ENCODE results near the gene THOC2. TPM values are rescaled to one million over a fixed set of nuclear protein-coding genes. Genes with fewer than 3 reads are reported as not detected.
"Not testable (repeated sequence)": the region's sequence is repeated elsewhere in the genome, so short reads cannot be mapped to it uniquely, and the experiment has no call there.

Gene THOC2
- total RNA-seq, 2 experiments from 2014 or later: 61.1 to 62.8 TPM

DNA sequence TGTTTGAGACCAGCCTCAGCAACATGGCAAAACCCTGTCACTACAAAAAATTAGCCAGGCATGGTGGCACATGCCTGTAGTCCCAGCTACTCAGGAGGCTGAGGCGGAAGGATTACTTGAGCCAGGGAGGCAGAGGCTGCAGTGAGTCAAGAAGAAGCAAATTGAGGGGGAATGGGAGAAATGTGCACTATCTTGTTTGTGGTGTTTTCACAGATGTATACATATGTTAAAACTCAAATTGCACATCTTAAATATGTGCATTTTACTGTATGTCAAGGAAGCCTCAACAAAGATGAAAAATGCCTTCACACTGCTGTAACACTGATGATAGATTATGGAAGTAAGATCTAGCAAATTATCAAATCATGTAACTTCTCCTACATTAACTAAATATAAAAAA is 44.3 kb downstream of the THOC2 start:
- H3K27ac Mint-ChIP-seq: no peak overlapping the region
- DNase-seq (no peak), ATAC-seq (ENCODE audit: poor library complexity) (no peak)
- intact Hi-C loops (cut with DNase I, micrococcal nuclease): no loop called here
- H3K4me3 Mint-ChIP-seq: no peak overlapping the region
- Histone ChIP-seq H3K4me1 (ENCODE audit: insufficient read depth, low read length) (no peaks in the 10 kb centered on the region), H3K27ac (ENCODE audit: low read depth in 1 of 2, low read length in 2 of 2) (no peak overlapping the region), H3K27me3 (ENCODE audit: control insufficient read depth in 1 of 2, insufficient read depth in 2 of 2, low read length in 2 of 2) (no peaks in the 10 kb centered on the region), H3K4me3 (ENCODE audit: low read length) (no peak overlapping the region), H3K9me3 (ENCODE audit: control insufficient read depth in 1 of 2, insufficient read depth in 1 of 2, low read length in 2 of 2) (no peaks in the 10 kb centered on the region), H3K36me3 (ENCODE audit: insufficient read depth, low read length) (peaks cover 26% of the 10 kb centered on the region)
- no peaks in the 10 kb centered on the region for H3K27me3 Mint-ChIP-seq
- H3K9me3 Mint-ChIP-seq: no peaks in the 10 kb centered on the region
- peaks cover 62% of the 10 kb centered on the region for H3K36me3 Mint-ChIP-seq (ENCODE audit: low read depth)
- TF ChIP-seq, protein P1, sequence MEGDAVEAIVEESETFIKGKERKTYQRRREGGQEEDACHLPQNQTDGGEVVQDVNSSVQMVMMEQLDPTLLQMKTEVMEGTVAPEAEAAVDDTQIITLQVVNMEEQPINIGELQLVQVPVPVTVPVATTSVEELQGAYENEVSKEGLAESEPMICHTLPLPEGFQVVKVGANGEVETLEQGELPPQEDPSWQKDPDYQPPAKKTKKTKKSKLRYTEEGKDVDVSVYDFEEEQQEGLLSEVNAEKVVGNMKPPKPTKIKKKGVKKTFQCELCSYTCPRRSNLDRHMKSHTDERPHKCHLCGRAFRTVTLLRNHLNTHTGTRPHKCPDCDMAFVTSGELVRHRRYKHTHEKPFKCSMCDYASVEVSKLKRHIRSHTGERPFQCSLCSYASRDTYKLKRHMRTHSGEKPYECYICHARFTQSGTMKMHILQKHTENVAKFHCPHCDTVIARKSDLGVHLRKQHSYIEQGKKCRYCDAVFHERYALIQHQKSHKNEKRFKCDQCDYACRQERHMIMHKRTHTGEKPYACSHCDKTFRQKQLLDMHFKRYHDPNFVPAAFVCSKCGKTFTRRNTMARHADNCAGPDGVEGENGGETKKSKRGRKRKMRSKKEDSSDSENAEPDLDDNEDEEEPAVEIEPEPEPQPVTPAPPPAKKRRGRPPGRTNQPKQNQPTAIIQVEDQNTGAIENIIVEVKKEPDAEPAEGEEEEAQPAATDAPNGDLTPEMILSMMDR (IDR thresholded peaks at IDR 0.05): no peak
- CTCF ChIA-PET: no interaction called here
- H3K4me1 Mint-ChIP-seq (ENCODE audit: low read depth): no peaks in the 10 kb centered on the region
- POLR2A ChIA-PET: no interaction called here

DNA sequence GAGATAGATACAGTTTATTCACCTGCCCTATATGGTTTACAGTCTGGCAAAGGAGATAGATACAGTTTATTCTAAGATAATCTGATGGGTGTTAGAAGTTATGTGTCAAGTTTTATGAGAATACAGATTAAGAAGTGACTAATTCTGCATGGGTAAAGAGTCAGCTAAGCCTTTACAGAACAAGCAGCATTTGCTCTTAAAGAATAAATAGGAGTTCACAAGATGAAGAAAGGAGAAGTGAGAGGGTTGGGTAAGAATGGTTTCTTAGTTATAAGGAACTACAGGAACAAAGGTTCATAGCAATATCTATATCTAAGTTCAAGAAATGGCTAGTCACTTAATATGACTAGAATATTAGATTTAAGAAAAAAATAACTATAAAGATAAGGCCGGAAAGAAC is 47.6 kb downstream of the THOC2 start:
- Histone ChIP-seq H3K9me3 (ENCODE audit: control insufficient read depth in 1 of 2, insufficient read depth in 1 of 2, low read length in 2 of 2) (no peaks in the 10 kb centered on the region), H3K4me3 (ENCODE audit: low read length) (no peak overlapping the region), H3K4me1 (ENCODE audit: insufficient read depth, low read length) (no peaks in the 10 kb centered on the region), H3K36me3 (ENCODE audit: insufficient read depth, low read length) (peaks cover 29% of the 10 kb centered on the region), H3K27ac (ENCODE audit: low read depth in 1 of 2, low read length in 2 of 2) (no peak overlapping the region), H3K27me3 (ENCODE audit: control insufficient read depth in 1 of 2, insufficient read depth in 2 of 2, low read length in 2 of 2) (no peaks in the 10 kb centered on the region)
- ATAC-seq (ENCODE audit: poor library complexity): no peak
- Mint-ChIP-seq H3K27me3 (no peaks in the 10 kb centered on the region), H3K36me3 (ENCODE audit: low read depth) (peaks cover 77% of the 10 kb centered on the region), H3K4me1 (ENCODE audit: low read depth) (no peaks in the 10 kb centered on the region), H3K9me3 (no peaks in the 10 kb centered on the region), H3K27ac (no peak overlapping the region), H3K4me3 (no peak overlapping the region)
- TF ChIP-seq, protein P1 (IDR thresholded peaks at IDR 0.05): no peak
- POLR2A ChIA-PET: no interaction called here
- peak in 2 of 14 experiments; percentile 1 to 4 for DNase-seq
- intact Hi-C loops (cut with DNase I, micrococcal nuclease): no loop called here
- CTCF ChIA-PET: no interaction called here

DNA sequence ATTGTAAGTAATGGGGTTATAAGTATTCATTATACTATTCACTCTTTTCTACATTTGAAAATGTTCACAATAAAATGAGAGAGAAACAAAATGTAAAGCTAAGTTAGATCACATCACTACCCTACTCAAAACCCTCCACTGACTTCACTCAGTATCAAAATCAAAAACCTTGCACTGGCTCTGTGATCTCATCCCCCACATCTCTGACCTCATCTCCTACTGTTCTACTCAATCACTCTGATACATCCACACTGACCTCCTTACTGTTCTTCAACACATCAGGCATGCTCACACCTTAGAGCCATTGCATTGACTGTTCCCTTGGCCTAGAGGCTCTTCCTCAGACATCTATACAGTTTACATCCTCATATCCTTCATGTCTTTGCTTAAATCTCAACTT is 50.7 kb downstream of the THOC2 start:
- no peaks in the 10 kb centered on the region for H3K27me3 Mint-ChIP-seq
- no peaks in the 10 kb centered on the region for H3K9me3 Mint-ChIP-seq
- ChIA-PET POLR2A (no interaction called here), CTCF (no interaction called here)
- Histone ChIP-seq H3K4me3 (ENCODE audit: low read length) (no peak overlapping the region), H3K36me3 (ENCODE audit: insufficient read depth, low read length) (peaks cover 27% of the 10 kb centered on the region), H3K27ac (ENCODE audit: low read depth in 1 of 2, low read length in 2 of 2) (no peak overlapping the region), H3K9me3 (ENCODE audit: control insufficient read depth in 1 of 2, insufficient read depth in 1 of 2, low read length in 2 of 2) (no peaks in the 10 kb centered on the region), H3K4me1 (ENCODE audit: insufficient read depth, low read length) (no peaks in the 10 kb centered on the region), H3K27me3 (ENCODE audit: control insufficient read depth in 1 of 2, insufficient read depth in 2 of 2, low read length in 2 of 2) (no peaks in the 10 kb centered on the region)
- H3K27ac Mint-ChIP-seq: no peak overlapping the region
- ATAC-seq (ENCODE audit: poor library complexity) (no peak), DNase-seq (no peak)
- TF ChIP-seq, protein P1 (IDR thresholded peaks at IDR 0.05): no peak
- intact Hi-C loops (cut with DNase I, micrococcal nuclease): no loop called here
- H3K4me1 Mint-ChIP-seq (ENCODE audit: low read depth): no peaks in the 10 kb centered on the region
- H3K36me3 Mint-ChIP-seq (ENCODE audit: low read depth): peaks cover 77% of the 10 kb centered on the region
- no peak overlapping the region for H3K4me3 Mint-ChIP-seq

DNA sequence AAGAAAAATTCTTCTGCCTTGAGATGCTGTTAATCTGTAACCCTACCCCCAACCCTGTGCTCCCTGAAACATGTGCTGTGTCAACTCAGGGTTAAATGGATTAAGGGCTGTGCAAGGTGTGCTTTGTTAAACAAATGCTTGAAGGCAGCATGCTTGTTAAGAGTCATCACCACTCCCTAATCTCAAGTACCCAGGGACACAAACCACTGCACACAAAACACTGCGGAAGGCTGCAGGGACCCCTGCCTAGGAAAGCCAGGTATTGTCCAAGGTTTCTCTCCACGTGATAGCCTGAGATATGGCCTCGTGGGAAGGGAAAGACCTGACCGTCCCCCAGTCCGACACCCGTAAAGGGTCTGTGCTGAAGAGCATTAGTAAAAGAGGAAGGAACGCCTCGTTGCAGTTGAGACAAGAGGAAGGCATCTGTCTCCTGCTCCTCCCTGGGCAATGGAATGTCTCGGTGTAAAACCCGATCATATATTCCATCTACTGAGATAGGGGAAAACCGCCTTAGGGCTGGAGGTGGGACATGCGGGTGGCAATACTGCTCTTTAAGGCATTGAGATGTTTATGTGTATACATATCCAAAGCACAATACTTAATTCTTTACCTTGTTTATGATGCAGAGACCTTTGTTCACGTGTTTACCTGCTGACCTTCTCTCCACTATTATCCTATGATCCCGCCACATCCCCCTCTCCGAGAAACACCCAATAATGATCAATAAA is 53.0 kb downstream of the THOC2 start:
- H3K4me3 ChIP-seq (ENCODE audit: low read length); H3K9me3 ChIP-seq (ENCODE audit: control insufficient read depth in 1 of 2, insufficient read depth in 1 of 2, low read length in 2 of 2); H3K27ac Mint-ChIP-seq; H3K4me1 Mint-ChIP-seq (ENCODE audit: low read depth); H3K27me3 ChIP-seq (ENCODE audit: control insufficient read depth in 1 of 2, insufficient read depth in 2 of 2, low read length in 2 of 2); H3K9me3 Mint-ChIP-seq; H3K4me3 Mint-ChIP-seq; ATAC-seq (ENCODE audit: poor library complexity); H3K27me3 Mint-ChIP-seq; intact Hi-C loops (cut with DNase I, micrococcal nuclease); DNase-seq; H3K27ac ChIP-seq (ENCODE audit: low read depth in 1 of 2, low read length in 2 of 2); H3K4me1 ChIP-seq (ENCODE audit: insufficient read depth, low read length); POLR2A ChIA-PET; CTCF ChIA-PET: not testable (repeated sequence)
- H3K36me3 Mint-ChIP-seq (ENCODE audit: low read depth): peaks cover 81% of the 10 kb centered on the region
- peaks cover 27% of the 10 kb centered on the region for H3K36me3 ChIP-seq (ENCODE audit: insufficient read depth, low read length)

Measured in CD4-positive, alpha-beta T cell (primary cell).